ENCODE data around the gene C13orf46. TPM values are rescaled to one million over a fixed set of nuclear protein-coding genes. Genes with fewer than 3 reads are reported as not detected.

C13orf46 gene
- total and polyA plus RNA-seq, 2 of the 8 experiments (the other 6 are each of a cell fraction or from before 2014, with no cell fraction given) = 0.23 to 0.28 TPM

DNA sequence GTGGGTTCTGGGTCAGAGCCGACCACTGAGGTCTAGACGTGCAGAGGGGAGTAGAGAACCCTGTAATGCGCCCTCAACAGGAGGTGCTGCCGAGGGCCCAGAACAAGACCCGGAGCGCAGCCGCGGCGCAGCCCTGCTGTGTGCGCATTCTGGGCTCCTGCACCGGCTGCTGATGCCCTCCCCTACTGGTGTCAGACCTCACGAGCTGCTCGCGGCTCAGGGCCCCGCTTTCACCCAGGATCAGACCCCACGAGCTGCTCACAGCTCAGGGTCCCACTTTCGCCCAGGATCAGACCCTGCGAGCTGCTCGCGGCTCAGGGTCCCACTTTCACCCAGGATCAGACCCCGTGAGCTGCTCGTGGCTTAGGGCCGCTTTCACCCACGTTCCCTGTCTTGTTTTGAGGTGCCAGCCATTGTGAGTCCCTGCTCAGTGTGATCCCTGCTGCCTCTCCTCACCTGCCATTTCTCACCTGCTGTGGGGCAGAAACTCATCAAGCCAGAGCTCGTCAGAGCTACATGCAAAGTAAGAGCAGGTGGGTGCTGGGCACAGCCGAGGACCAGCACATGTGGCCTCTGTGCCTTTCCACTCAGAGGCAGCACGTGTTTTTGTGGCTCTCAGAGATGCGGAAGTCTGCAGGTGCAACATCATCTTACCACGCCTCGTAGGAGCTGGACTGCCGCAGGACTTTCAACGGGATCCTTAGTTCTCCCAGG lies 47.0 kb upstream of the C13orf46 start:
- Histone ChIP-seq H2BK20ac (ENCODE audit: low read length) (no peak overlapping the region), H3K4ac (replicated peaks; ENCODE audit: insufficient read length, low read depth, low read length) (no peak overlapping the region), H2BK12ac (ENCODE audit: low read depth, low read length) (no peak overlapping the region), H3K79me2 (ENCODE audit: control insufficient read depth in 1 of 2, insufficient read depth in 2 of 2, low read length in 2 of 2) (no peaks in the 10 kb centered on the region), H4K20me1 (replicated peaks in 1 of 2; ENCODE audit: control insufficient read depth in 1 of 2, insufficient read depth in 2 of 2, low read length in 2 of 2) (peaks cover 0 to 5% of the 10 kb centered on the region in 2 experiments), H4K91ac (replicated peaks; ENCODE audit: insufficient read length, low read length) (no peak overlapping the region), H2BK15ac (ENCODE audit: low read length) (no peak overlapping the region), H3K27me3 (replicated peaks in 1 of 4; ENCODE audit: control insufficient read depth in 3 of 4, extremely low read depth in 1 of 4, insufficient read depth in 3 of 4, low read length in 3 of 4) (no peaks in the 10 kb centered on the region), H2BK5ac (ENCODE audit: low read depth, low read length) (no peak overlapping the region; the same call in 1 of the 2 replicates), H3K4me2 (ENCODE audit: insufficient read depth in 1 of 2, low read depth in 2 of 2, low read length in 2 of 2) (no peak overlapping the region), H3K36me3 (ENCODE audit: control insufficient read depth in 2 of 4, insufficient read depth in 4 of 4, low read length in 3 of 4) (no peaks in the 10 kb centered on the region), H4K5ac (ENCODE audit: insufficient read length, low read depth, low read length) (no peak overlapping the region), H3K9ac (replicated peaks in 1 of 4; ENCODE audit: extremely low read depth in 1 of 4, low read depth in 3 of 4, low read length in 3 of 4) (no peak overlapping the region), H3K79me1 (ENCODE audit: low read depth, low read length) (no peaks in the 10 kb centered on the region), H3K23ac (ENCODE audit: insufficient read length) (no peak overlapping the region), H3K14ac (ENCODE audit: insufficient read length) (no peak overlapping the region), H2AK5ac (ENCODE audit: low read depth, low read length) (no peak overlapping the region), H3K27ac (ENCODE audit: low read depth, low read length) (no peak overlapping the region), H3K56ac (replicated peaks; ENCODE audit: insufficient read length, low read depth, low read length) (no peak overlapping the region), H2AFZ (ENCODE audit: low read length) (no peak overlapping the region), H3K4me3 (ENCODE audit: extremely low read depth in 1 of 4, insufficient read depth in 2 of 4, low read depth in 3 of 4, low read length in 4 of 4) (no peak overlapping the region), H3K9me3 (ENCODE audit: insufficient read depth in 2 of 2, low read depth in 1 of 2, low read length in 1 of 2) (no peaks in the 10 kb centered on the region), H3K23me2 (ENCODE audit: low read depth, low read length) (no peaks in the 10 kb centered on the region), H3K18ac (ENCODE audit: extremely low read depth, low read length) (no peak overlapping the region), H2BK120ac (replicated peaks; ENCODE audit: low read depth, low read length) (no peak overlapping the region), H3K4me1 (replicated peaks in 1 of 4; ENCODE audit: control insufficient read depth in 3 of 4, insufficient read depth in 4 of 4, low read length in 3 of 4) (no peaks in the 10 kb centered on the region; a peak in 1 of 7 replicates), H4K8ac (ENCODE audit: extremely low read depth, insufficient read depth, low read length) (no peak overlapping the region)
- POLR2A ChIA-PET (ENCODE audit: partially characterized antibody) = no interaction called here
- no peak for DNase-seq (ENCODE audit: low read depth in 1 of 2, low spot score in 2 of 2)
- CTCF ChIA-PET (ENCODE audit: partially characterized antibody) = interaction anchor here (0.7 to 2.3 kb wide), 4 partner anchors 10 to 205 kb away, joined by 3 to 10 read pairs (median 3); no protein-coding TSS in a partner anchor
- no peak for FAIRE-seq
- 90% methylated on average over 32 of the region's 32 CpGs; no CpG with 5 or more reads in 1 of the 2 experiments for WGBS, 2 experiments (ENCODE audit: extremely low coverage in 1 of 2, insufficient coverage in 1 of 2, insufficient read length in 1 of 2, insufficient replicate concordance in 2 of 2, low coverage in 1 of 2, low lambda C conversion rate in 2 of 2, missing lambda C conversion rate in 1 of 2)
- TF ChIP-seq EZH2 (IDR thresholded peaks at IDR 0.05; ENCODE audit: low read depth, low read length, severe bottlenecking) = no peak
- TF ChIP-seq JUND (IDR thresholded peaks at IDR 0.05; ENCODE audit: low read length) = no peak
- no peak for TF ChIP-seq CBX8 (IDR thresholded peaks at IDR 0.05; ENCODE audit: borderline replicate concordance, low read depth, low read length)
- no peak for TF ChIP-seq JUN (IDR thresholded peaks at IDR 0.05; ENCODE audit: low read depth, low read length)
- no peak for TF ChIP-seq TAF7 (optimal IDR thresholded peaks at IDR 0.05; ENCODE audit: borderline replicate concordance, low read depth, low read length)
- no peak for TF ChIP-seq SIRT6 (IDR thresholded peaks at IDR 0.05; ENCODE audit: low read length)
- TF ChIP-seq SP4 (IDR thresholded peaks at IDR 0.05; ENCODE audit: low read length) = no peak
- TF ChIP-seq CBX5 (IDR thresholded peaks at IDR 0.05; ENCODE audit: low read depth, low read length) = no peak
- no peak for TF ChIP-seq NANOG (IDR thresholded peaks at IDR 0.05; ENCODE audit: insufficient read depth, low read depth, low read length, poor library complexity, severe bottlenecking)
- no peak for TF ChIP-seq POU5F1 (IDR thresholded peaks at IDR 0.05; ENCODE audit: low read depth, low read length)
- TF ChIP-seq EP300 (IDR thresholded peaks at IDR 0.05; ENCODE audit: borderline replicate concordance in 1 of 2, low read depth in 2 of 2, low read length in 2 of 2) = no peak
- no peak for TF ChIP-seq RFX5 (IDR thresholded peaks at IDR 0.05; ENCODE audit: borderline replicate concordance, low read depth, low read length)
- TF ChIP-seq SRF (IDR thresholded peaks at IDR 0.05; ENCODE audit: low read depth, low read length) = no peak

Measured in H1 (cell line).